ENCODE data around the gene C20orf144. TPM values are rescaled to one million over a fixed set of nuclear protein-coding genes. Genes with fewer than 3 reads are reported as not detected.

The C20orf144 gene
- polyA plus RNA-seq, 1 donor: 0.34 TPM

GRCh38 chr20:33649201-33649681 lies 12.9 kb upstream of the C20orf144 start:
- no peak for DNase-seq
- Histone ChIP-seq H3K4me3 (ENCODE audit: low read length) (no peak overlapping the region), H3K4me1 (ENCODE audit: control insufficient read depth, insufficient read depth, low read length) (peaks cover 37% of the 10 kb centered on the region), H3K27ac (ENCODE audit: low read length) (no peak overlapping the region), H3K27me3 (ENCODE audit: control insufficient read depth, insufficient read depth, low read length) (no peaks in the 10 kb centered on the region), H3K36me3 (ENCODE audit: control insufficient read depth, insufficient read depth, low read length) (peaks cover 35% of the 10 kb centered on the region), H3K9me3 (ENCODE audit: control insufficient read depth, low read depth, low read length) (no peaks in the 10 kb centered on the region)
- no CpG with 5 or more reads among the region's 19 CpGs for WGBS (ENCODE audit: insufficient coverage, low lambda C conversion rate)

GRCh38 chr20:33650111-33650752 lies 11.9 kb upstream of the C20orf144 start:
- H3K27ac ChIP-seq (ENCODE audit: low read length): no peak overlapping the region
- DNase-seq: no peak
- peaks cover 27% of the 10 kb centered on the region for H3K36me3 ChIP-seq (ENCODE audit: control insufficient read depth, insufficient read depth, low read length)
- no peaks in the 10 kb centered on the region for H3K9me3 ChIP-seq (ENCODE audit: control insufficient read depth, low read depth, low read length)
- WGBS (ENCODE audit: insufficient coverage, low lambda C conversion rate): no CpG with 5 or more reads among the region's 11 CpGs
- H3K4me3 ChIP-seq (ENCODE audit: low read length): no peak overlapping the region
- peaks cover 38% of the 10 kb centered on the region for H3K4me1 ChIP-seq (ENCODE audit: control insufficient read depth, insufficient read depth, low read length)
- H3K27me3 ChIP-seq (ENCODE audit: control insufficient read depth, insufficient read depth, low read length): no peaks in the 10 kb centered on the region

DNA sequence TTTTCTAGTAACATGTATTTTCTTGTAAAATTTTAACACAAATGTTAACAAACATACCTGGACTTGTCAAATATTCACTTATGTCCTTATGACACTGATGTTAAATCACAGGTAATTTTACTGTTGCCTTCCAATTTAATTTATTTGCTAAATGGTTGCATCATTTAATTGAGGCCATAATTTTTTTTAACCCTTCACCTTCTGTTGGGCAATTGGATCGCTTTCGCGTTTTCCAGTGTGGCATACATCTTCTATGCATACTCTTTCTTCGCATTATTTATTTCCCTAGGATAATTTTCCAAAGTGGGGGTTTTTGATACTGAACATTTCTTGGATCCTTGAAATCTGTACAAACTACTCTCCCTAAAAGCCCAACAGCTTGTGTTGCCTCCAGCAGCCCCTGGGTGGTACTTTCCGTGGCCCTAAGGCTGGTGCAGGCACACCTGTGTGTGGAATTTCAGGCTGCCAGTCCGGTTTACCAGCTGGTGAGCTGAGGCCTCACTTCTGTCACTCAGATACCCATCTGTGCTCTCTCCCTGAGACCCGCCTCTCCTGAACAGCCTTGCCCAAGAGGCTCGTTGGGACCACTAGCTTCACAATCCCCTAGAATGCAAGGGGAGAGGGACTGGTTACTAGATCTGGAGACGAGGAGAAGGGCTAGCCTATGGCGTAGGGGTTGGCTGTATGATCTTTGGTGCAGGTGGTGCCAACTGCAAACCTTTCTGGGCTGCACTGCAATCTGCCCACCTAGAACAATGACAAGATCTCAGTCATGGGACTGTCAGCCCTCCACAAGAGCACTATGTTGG lies 11.2 kb upstream of the C20orf144 start:
- no CpG with 5 or more reads among the region's 10 CpGs for WGBS (ENCODE audit: insufficient coverage, low lambda C conversion rate)
- Histone ChIP-seq H3K36me3 (ENCODE audit: control insufficient read depth, insufficient read depth, low read length) (peaks cover 20% of the 10 kb centered on the region), H3K4me1 (ENCODE audit: control insufficient read depth, insufficient read depth, low read length) (peaks cover 37% of the 10 kb centered on the region), H3K27me3 (ENCODE audit: control insufficient read depth, insufficient read depth, low read length) (no peaks in the 10 kb centered on the region), H3K27ac (ENCODE audit: low read length) (no peak overlapping the region), H3K9me3 (ENCODE audit: control insufficient read depth, low read depth, low read length) (no peaks in the 10 kb centered on the region), H3K4me3 (ENCODE audit: low read length) (no peak overlapping the region)
- DNase-seq: peak in 1 of 2 donors; percentile 43

GRCh38 chr20:33651562-33652048 lies 10.5 kb upstream of the C20orf144 start:
- no peak overlapping the region for H3K4me3 ChIP-seq (ENCODE audit: low read length)
- peaks cover 18% of the 10 kb centered on the region for H3K36me3 ChIP-seq (ENCODE audit: control insufficient read depth, insufficient read depth, low read length)
- no peaks in the 10 kb centered on the region for H3K27me3 ChIP-seq (ENCODE audit: control insufficient read depth, insufficient read depth, low read length)
- no peaks in the 10 kb centered on the region for H3K9me3 ChIP-seq (ENCODE audit: control insufficient read depth, low read depth, low read length)
- 100% methylated on average over 1 of the region's 13 CpGs for WGBS (ENCODE audit: insufficient coverage, low lambda C conversion rate)
- DNase-seq: no peak
- no peak overlapping the region for H3K27ac ChIP-seq (ENCODE audit: low read length)
- peaks cover 37% of the 10 kb centered on the region for H3K4me1 ChIP-seq (ENCODE audit: control insufficient read depth, insufficient read depth, low read length)

- H3K4me1 ChIP-seq (ENCODE audit: control insufficient read depth, insufficient read depth, low read length): peaks cover 37% of the 10 kb centered on the region
- peak; percentile 82 to 83 for DNase-seq
- H3K36me3 ChIP-seq (ENCODE audit: control insufficient read depth, insufficient read depth, low read length): peaks cover 23% of the 10 kb centered on the region
- peak overlapping the region; percentile 82 for H3K27ac ChIP-seq (ENCODE audit: low read length)
- no peaks in the 10 kb centered on the region for H3K27me3 ChIP-seq (ENCODE audit: control insufficient read depth, insufficient read depth, low read length)
- no peaks in the 10 kb centered on the region for H3K9me3 ChIP-seq (ENCODE audit: control insufficient read depth, low read depth, low read length)
- no CpG with 5 or more reads among the region's 16 CpGs for WGBS (ENCODE audit: insufficient coverage, low lambda C conversion rate)
- H3K4me3 ChIP-seq (ENCODE audit: low read length): no peak overlapping the region
These were observed 8.8 kb upstream of the C20orf144 start for GRCh38 chr20:33653218-33653899.

DNA sequence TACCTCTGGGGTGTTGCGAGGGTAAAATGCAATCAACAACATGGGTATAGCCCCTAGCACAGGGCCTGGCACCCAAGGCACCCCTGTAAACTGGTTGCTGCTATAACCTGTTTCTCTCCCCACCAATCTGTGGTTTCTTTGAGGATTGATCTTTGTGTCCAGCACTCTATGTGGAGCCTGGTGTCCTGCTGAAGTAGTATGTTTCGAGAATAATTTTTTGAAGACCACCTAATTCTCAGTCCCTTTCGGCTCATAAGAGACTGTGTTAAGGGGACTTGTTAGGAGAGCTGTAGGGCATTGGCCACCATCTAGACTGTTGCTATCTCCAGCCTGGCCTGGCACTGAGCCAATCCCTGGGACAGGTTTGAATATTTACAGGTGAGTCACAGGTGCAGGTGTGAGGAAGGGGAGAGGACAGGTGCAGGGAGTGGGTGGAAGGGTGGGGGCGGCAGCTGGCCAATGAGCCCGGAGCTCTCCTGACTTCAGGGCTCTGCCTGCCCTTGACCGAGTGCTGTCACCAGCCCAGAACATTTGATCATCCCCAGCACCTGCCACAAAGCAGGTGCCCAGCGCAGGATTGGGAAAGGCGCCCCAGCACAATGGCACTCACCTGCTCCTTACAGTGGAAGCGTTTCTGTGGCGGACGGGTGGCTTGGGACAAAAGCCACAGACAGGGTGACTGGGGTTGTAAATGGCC lies 8.1 kb upstream of the C20orf144 start:
- peak; percentile 94 to 97 for DNase-seq
- H3K36me3 ChIP-seq (ENCODE audit: control insufficient read depth, insufficient read depth, low read length): peaks cover 27% of the 10 kb centered on the region
- H3K4me3 ChIP-seq (ENCODE audit: low read length): no peak overlapping the region
- no peaks in the 10 kb centered on the region for H3K27me3 ChIP-seq (ENCODE audit: control insufficient read depth, insufficient read depth, low read length)
- peaks cover 37% of the 10 kb centered on the region for H3K4me1 ChIP-seq (ENCODE audit: control insufficient read depth, insufficient read depth, low read length)
- H3K9me3 ChIP-seq (ENCODE audit: control insufficient read depth, low read depth, low read length): no peaks in the 10 kb centered on the region
- peak overlapping the region; percentile 82 for H3K27ac ChIP-seq (ENCODE audit: low read length)
- no CpG with 5 or more reads among the region's 11 CpGs for WGBS (ENCODE audit: insufficient coverage, low lambda C conversion rate)

GRCh38 chr20:33654680-33655161 lies 7.4 kb upstream of the C20orf144 start:
- Histone ChIP-seq H3K9me3 (ENCODE audit: control insufficient read depth, low read depth, low read length) (peaks cover 2% of the 10 kb centered on the region), H3K4me1 (ENCODE audit: control insufficient read depth, insufficient read depth, low read length) (peaks cover 37% of the 10 kb centered on the region), H3K4me3 (ENCODE audit: low read length) (no peak overlapping the region), H3K36me3 (ENCODE audit: control insufficient read depth, insufficient read depth, low read length) (peaks cover 34% of the 10 kb centered on the region), H3K27ac (ENCODE audit: low read length) (peak overlapping the region; percentile 82), H3K27me3 (ENCODE audit: control insufficient read depth, insufficient read depth, low read length) (no peaks in the 10 kb centered on the region)
- peak in 1 of 2 donors; percentile 57 for DNase-seq
- WGBS (ENCODE audit: insufficient coverage, low lambda C conversion rate): 50% methylated on average over 1 of the region's 14 CpGs

- peaks cover 38% of the 10 kb centered on the region for H3K36me3 ChIP-seq (ENCODE audit: control insufficient read depth, insufficient read depth, low read length)
- H3K27me3 ChIP-seq (ENCODE audit: control insufficient read depth, insufficient read depth, low read length): no peaks in the 10 kb centered on the region
- peak overlapping the region; percentile 82 for H3K27ac ChIP-seq (ENCODE audit: low read length)
- H3K9me3 ChIP-seq (ENCODE audit: control insufficient read depth, low read depth, low read length): peaks cover 3% of the 10 kb centered on the region
- H3K4me1 ChIP-seq (ENCODE audit: control insufficient read depth, insufficient read depth, low read length): peaks cover 37% of the 10 kb centered on the region
- DNase-seq: no peak
- no peak overlapping the region for H3K4me3 ChIP-seq (ENCODE audit: low read length)
- no CpG with 5 or more reads among the region's 4 CpGs for WGBS (ENCODE audit: insufficient coverage, low lambda C conversion rate)
These were observed 7.0 kb upstream of the C20orf144 start for GRCh38 chr20:33655164-33655563.

DNA sequence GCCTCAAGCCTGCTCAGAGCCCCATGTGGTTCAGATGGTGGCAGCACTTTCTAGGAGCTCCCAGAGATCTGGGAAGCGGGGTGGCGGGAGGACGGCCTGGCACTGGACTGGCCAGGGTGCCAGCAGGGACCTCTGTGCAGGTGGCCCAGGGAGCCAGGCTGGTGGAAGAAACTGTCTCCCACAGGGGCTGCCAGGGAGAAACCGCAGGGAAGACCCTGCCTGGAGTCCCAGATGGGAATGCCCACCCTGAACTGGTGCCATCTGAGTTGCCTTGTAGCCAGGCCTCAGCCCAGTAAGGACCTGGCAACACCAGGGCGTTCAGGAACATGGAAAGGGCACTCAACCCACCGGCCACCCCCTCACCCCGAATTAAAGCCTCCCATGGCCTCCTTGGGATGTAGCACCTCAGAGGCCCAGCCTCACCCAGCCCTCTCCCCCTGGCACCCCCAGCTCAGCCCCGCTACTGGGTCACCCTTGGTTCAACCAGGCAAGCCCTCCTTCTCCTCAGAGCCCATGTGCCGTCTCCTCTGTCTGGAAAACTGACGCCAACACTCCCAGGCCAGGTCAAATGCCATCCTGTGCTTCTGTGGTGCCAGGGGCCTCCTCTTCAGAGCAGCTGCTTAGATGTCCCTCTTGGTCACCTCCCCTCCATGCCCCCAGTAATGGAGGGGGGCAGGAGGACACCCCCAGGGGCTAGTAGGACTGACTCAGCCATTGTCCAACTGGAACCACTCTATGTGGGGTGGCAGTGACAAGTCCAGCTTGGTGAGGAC lies 5.9 kb upstream of the C20orf144 start:
- Histone ChIP-seq H3K4me1 (ENCODE audit: control insufficient read depth, insufficient read depth, low read length) (peaks cover 32% of the 10 kb centered on the region), H3K9me3 (ENCODE audit: control insufficient read depth, low read depth, low read length) (peaks cover 3% of the 10 kb centered on the region), H3K27me3 (ENCODE audit: control insufficient read depth, insufficient read depth, low read length) (no peaks in the 10 kb centered on the region), H3K27ac (ENCODE audit: low read length) (no peak overlapping the region), H3K36me3 (ENCODE audit: control insufficient read depth, insufficient read depth, low read length) (peaks cover 42% of the 10 kb centered on the region), H3K4me3 (ENCODE audit: low read length) (no peak overlapping the region)
- WGBS (ENCODE audit: insufficient coverage, low lambda C conversion rate): no CpG with 5 or more reads among the region's 10 CpGs
- no peak for DNase-seq
